Cardiac muscle cell (in vitro differentiated cells and primary cell): ENCODE results near the gene EPHB2. TPM values are rescaled to one million over a fixed set of nuclear protein-coding genes. Genes with fewer than 3 reads are reported as not detected.

ENCODE experiments used
- DNase-seq, 2 donors: peaks; one replicate each; pipeline versions ENCODE4 v3.0.0 to v3.0.0-alpha.2; 2010 to 2017; ENCODE audit warnings: low read depth in 1 of 2, low spot score in 1 of 2
- H3K27ac ChIP-seq: fragments of 200-600 bp; sonication (generic); 2 replicates; pipeline ENCODE4 v1.5.1; 2016
- H3K27me3 ChIP-seq: fragments of 200-600 bp; sonication (generic); 2 replicates; pipeline ENCODE4 v1.6.0; 2016; ENCODE audit warnings: control low read depth
- H3K36me3 ChIP-seq: fragments of 200-600 bp; sonication (generic); 2 replicates; pipeline ENCODE4 v1.5.1; 2016; ENCODE audit warnings: control low read depth
- H3K4me1 ChIP-seq: fragments of 200-600 bp; sonication (generic); 2 replicates; pipeline ENCODE4 v1.8.1; 2017; ENCODE audit warnings: low read depth, mild to moderate bottlenecking, mixed run types
- H3K4me3 ChIP-seq: fragments of 200-600 bp; sonication (generic); 2 replicates; pipeline ENCODE4 v1.5.1; 2016; ENCODE audit warnings: mild to moderate bottlenecking
- H3K9me3 ChIP-seq: fragments of 200-600 bp; sonication (generic); 2 replicates; pipeline ENCODE4 v1.5.1; 2017; ENCODE audit warnings: low read depth, mild to moderate bottlenecking, control low read depth
- polyA plus RNA-seq: library from polyadenylated mRNA; unstranded; fragments of >200 nt; fragmentation: Nextera tagmentation; extraction: Ambion mirVana; gene quantifications from 2 replicates; pipeline ENCODE4 v1.2.1, GENCODE V29; 2016
- total RNA-seq: library from RNA; depleted of rRNA; stranded (reverse); fragments of >200 nt; gene quantifications from 2 replicates; pipeline ENCODE4 v1.2.3, GENCODE V29; 2016
- TF ChIP-seq, protein P1 (sequence below): IDR thresholded peaks from 2 replicates; pipeline ENCODE4 v1.5.1; 2012; ENCODE audit warnings: low read depth, mild to moderate bottlenecking, low read length

The EPHB2 gene
- total and polyA plus RNA-seq, 2 experiments from 2014 or later = 38.8 to 96.3 TPM

DNA sequence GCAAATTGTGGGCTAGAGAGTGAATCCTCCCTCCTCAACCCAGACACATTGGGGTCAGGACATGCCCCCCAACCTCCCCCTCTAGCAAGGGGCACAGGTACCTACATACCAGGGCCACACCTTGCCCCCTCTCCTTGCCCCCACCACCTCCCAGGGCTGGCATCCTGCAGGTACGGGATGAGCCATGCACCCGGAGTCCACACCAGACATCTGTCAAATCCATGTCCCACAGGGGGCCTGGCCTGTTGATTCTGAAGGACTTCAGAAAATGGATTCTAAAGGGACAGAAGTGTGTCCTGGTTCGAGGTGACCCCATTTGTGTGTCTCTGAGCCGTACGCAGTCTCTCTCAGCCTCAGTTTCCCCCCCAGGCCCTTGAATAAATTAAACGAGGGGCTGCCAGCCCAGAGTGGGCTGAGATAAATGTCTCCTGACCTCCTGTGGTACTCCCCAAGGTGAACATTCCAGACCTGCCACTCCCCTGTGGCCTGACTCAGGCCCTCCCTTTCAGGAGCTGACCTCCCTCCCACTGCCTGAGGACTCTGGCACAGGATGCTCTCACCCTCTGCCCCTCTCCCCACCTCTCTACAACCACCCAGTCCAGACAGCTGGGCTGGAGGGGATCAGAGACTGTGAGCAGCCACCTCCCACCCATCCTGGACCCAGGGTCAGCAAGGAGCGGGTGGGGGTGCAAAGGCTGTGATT lies 94.5 kb downstream of the EPHB2 start:
- no peaks in the 10 kb centered on the region for H3K36me3 ChIP-seq
- no peaks in the 10 kb centered on the region for H3K27me3 ChIP-seq
- no peak for DNase-seq
- H3K4me3 ChIP-seq = no peak overlapping the region
- no peak overlapping the region for H3K27ac ChIP-seq
- H3K9me3 ChIP-seq = no peaks in the 10 kb centered on the region
- peaks cover 25% of the 10 kb centered on the region for H3K4me1 ChIP-seq
- TF ChIP-seq, protein P1, sequence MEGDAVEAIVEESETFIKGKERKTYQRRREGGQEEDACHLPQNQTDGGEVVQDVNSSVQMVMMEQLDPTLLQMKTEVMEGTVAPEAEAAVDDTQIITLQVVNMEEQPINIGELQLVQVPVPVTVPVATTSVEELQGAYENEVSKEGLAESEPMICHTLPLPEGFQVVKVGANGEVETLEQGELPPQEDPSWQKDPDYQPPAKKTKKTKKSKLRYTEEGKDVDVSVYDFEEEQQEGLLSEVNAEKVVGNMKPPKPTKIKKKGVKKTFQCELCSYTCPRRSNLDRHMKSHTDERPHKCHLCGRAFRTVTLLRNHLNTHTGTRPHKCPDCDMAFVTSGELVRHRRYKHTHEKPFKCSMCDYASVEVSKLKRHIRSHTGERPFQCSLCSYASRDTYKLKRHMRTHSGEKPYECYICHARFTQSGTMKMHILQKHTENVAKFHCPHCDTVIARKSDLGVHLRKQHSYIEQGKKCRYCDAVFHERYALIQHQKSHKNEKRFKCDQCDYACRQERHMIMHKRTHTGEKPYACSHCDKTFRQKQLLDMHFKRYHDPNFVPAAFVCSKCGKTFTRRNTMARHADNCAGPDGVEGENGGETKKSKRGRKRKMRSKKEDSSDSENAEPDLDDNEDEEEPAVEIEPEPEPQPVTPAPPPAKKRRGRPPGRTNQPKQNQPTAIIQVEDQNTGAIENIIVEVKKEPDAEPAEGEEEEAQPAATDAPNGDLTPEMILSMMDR = no peak

DNA sequence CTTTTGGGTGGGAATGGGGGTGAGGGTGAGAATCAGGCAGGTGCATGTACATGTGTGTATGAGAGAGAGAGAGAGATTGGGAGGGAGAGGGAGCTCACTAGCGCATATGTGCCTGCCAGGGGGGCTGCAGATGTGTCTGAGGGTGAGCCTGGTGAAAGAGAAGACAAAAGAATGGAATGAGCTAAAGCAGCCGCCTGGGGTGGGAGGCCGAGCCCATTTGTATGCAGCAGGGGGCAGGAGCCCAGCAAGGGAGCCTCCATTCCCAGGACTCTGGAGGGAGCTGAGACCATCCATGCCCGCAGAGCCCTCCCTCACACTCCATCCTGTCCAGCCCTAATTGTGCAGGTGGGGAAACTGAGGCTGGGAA lies 95.0 kb downstream of the EPHB2 start:
- no peaks in the 10 kb centered on the region for H3K9me3 ChIP-seq
- no peaks in the 10 kb centered on the region for H3K36me3 ChIP-seq
- peaks cover 25% of the 10 kb centered on the region for H3K4me1 ChIP-seq
- DNase-seq = no peak
- H3K27me3 ChIP-seq = no peaks in the 10 kb centered on the region
- no peak overlapping the region for H3K27ac ChIP-seq
- TF ChIP-seq, protein P1 = no peak
- H3K4me3 ChIP-seq = no peak overlapping the region

DNA sequence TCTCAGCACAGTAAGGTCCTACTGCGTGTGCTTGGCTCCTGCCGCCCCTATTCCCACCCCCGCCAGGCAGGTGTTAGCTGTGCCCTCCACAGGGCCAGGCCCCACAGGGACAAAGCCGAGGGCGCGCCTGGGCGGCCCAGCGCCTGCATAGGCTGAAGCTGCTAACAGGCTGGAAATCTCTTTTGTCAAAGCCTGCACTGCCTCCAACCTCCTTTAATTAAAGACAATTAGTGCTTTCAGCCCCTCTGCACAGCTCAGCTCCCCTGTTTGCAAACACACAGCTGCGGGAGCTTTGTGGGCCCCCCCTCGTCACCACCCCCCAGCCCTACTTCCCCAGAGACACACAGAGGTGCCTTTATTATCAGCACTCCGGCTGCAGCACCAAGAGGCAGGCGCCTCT lies 95.9 kb downstream of the EPHB2 start:
- Histone ChIP-seq H3K36me3 (no peaks in the 10 kb centered on the region), H3K27me3 (no peaks in the 10 kb centered on the region), H3K27ac (no peak overlapping the region), H3K4me3 (no peak overlapping the region), H3K4me1 (peaks cover 25% of the 10 kb centered on the region), H3K9me3 (no peaks in the 10 kb centered on the region)
- TF ChIP-seq, protein P1 = no peak
- DNase-seq = no peak

DNA sequence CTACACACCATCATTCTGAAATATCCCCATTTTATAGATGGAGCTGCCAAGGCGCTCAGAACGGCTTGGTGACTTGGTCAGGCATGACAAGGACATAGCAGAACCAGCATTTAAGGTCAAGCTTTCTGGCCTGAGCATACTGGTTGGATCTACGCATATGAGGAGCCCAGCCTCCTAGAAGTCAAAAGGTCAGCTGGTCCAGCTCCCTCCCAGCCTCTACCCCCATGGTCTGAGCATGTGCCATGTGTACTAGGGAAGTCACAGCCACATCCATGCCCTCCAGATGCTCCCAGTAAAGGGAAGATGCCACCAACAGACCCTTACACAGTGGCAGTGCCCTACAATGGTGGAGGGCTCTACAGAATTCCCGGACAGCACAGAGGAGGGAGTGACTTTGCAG lies 96.7 kb downstream of the EPHB2 start:
- Histone ChIP-seq H3K27me3 (no peaks in the 10 kb centered on the region), H3K4me3 (no peak overlapping the region), H3K4me1 (peaks cover 21% of the 10 kb centered on the region), H3K9me3 (no peaks in the 10 kb centered on the region), H3K36me3 (no peaks in the 10 kb centered on the region), H3K27ac (no peak overlapping the region)
- no peak for DNase-seq
- TF ChIP-seq, protein P1 = no peak

DNA sequence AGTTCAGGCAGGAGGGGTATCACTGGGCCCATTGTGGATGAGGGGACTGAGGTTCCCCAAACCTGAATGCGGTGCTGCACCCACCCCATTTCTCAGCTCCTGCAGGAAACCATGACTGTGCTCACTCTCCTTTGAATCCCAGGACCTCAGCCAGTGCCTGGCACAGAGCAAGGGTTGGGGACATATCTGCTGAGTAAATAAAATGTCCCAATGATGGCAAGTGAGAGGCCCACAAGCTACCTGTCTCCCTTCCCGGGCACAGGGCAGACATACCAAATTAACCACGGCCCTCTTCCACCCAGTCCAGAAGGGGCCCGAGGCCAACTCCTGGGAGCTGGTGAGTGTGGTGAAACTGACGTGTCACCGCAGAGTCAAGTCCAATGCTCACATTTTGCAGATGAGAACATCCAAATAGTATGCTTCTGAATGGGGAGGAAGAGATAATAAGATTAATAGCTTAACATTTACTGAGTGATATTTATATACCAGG lies 97.6 kb downstream of the EPHB2 start:
- peak in 1 of 2 donors; percentile 69 for DNase-seq
- TF ChIP-seq, protein P1 = no peak
- Histone ChIP-seq H3K36me3 (no peaks in the 10 kb centered on the region), H3K4me1 (peaks cover 21% of the 10 kb centered on the region), H3K4me3 (no peak overlapping the region), H3K9me3 (no peaks in the 10 kb centered on the region), H3K27me3 (no peaks in the 10 kb centered on the region), H3K27ac (peak overlapping the region; percentile 50)
